Cerebellar cortex (tissue), 1 donor: ENCODE measurements around the gene ZNF423.

ENCODE experiments used
- DNase-seq: peaks from one replicate; pipeline ENCODE4 v3.0.0-alpha.2; 2015; ENCODE audit warnings: low spot score

The ZNF423 gene

GRCh38 chr16:49848530-49848929 lies 7.4 kb downstream of the ZNF423 start:
- no peak for DNase-seq

GRCh38 chr16:49846800-49847199 lies 9.1 kb downstream of the ZNF423 start:
- no peak for DNase-seq

GRCh38 chr16:49844359-49844758 lies 11.6 kb downstream of the ZNF423 start:
- no peak for DNase-seq

GRCh38 chr16:49843758-49844157 lies 12.2 kb downstream of the ZNF423 start:
- DNase-seq = no peak

GRCh38 chr16:49842972-49843371 lies 12.9 kb downstream of the ZNF423 start:
- DNase-seq = no peak

GRCh38 chr16:49839017-49839825 lies 16.7 kb downstream of the ZNF423 start:
- no peak for DNase-seq

GRCh38 chr16:49838441-49839016 lies 17.4 kb downstream of the ZNF423 start:
- DNase-seq = no peak

GRCh38 chr16:49837688-49838410 lies 18.1 kb downstream of the ZNF423 start:
- no peak for DNase-seq

- no peak for DNase-seq
Measured at GRCh38 chr16:49836668-49837067, 19.2 kb downstream of the ZNF423 start.

- no peak for DNase-seq
Measured at GRCh38 chr16:49836218-49836617, 19.7 kb downstream of the ZNF423 start.

- DNase-seq = no peak
Measured at GRCh38 chr16:49835161-49835777, 20.6 kb downstream of the ZNF423 start.

- DNase-seq = no peak
Measured at GRCh38 chr16:49834531-49835151, 21.3 kb downstream of the ZNF423 start.

- DNase-seq = no peak
Measured at GRCh38 chr16:49833796-49834530, 21.9 kb downstream of the ZNF423 start.

- no peak for DNase-seq
Measured at GRCh38 chr16:49833085-49833484, 22.8 kb downstream of the ZNF423 start.

- no peak for DNase-seq
Measured at GRCh38 chr16:49832177-49832576, 23.7 kb downstream of the ZNF423 start.

GRCh38 chr16:49830873-49831272 lies 25.0 kb downstream of the ZNF423 start:
- DNase-seq = no peak

- no peak for DNase-seq
Measured at GRCh38 chr16:49828533-49829267, 27.2 kb downstream of the ZNF423 start.

- DNase-seq = no peak
Measured at GRCh38 chr16:49827805-49828438, 28.0 kb downstream of the ZNF423 start.

GRCh38 chr16:49826515-49826914 lies 29.4 kb downstream of the ZNF423 start:
- no peak for DNase-seq

GRCh38 chr16:49825041-49825440 lies 30.9 kb downstream of the ZNF423 start:
- no peak for DNase-seq
